ENCODE measurements around the gene FOXO1. TPM values are rescaled to one million over a fixed set of nuclear protein-coding genes. Genes with fewer than 3 reads are reported as not detected.

The FOXO1 gene
- total and polyA plus RNA-seq, 2 donors (not counting 1 experiment from before 2014, with no cell fraction given): 1.9 to 2.5 TPM

DNA sequence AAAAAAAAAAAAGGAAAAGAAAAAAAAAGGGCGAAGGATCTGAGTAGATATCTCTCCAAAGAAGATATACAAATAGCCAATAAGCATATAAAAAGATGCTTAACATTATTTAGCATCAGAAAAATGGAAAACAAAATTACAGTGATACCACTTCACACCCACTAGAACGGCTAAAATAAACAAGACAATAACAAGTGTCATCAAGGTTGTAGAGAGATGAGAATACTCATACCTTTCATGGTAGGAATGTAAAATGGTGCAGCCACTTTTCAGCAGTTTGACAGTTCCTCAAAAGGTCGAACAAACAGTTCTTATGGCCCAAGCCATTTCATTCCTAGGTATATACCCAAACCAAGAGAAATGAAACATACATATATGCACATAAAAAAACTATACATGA, 33.5 kb downstream of the FOXO1 start:
- no peak overlapping the region for H2AFZ ChIP-seq (ENCODE audit: low read length)
- H3K36me3 ChIP-seq (ENCODE audit: control insufficient read depth, insufficient read depth, low read length): no peaks in the 10 kb centered on the region
- H3K27me3 ChIP-seq (ENCODE audit: control insufficient read depth, insufficient read depth, low read length): no peaks in the 10 kb centered on the region
- H3K4me1 ChIP-seq (ENCODE audit: control insufficient read depth, extremely low read depth, insufficient read depth, low read length): no peaks in the 10 kb centered on the region
- H4K20me1 ChIP-seq (ENCODE audit: control insufficient read depth, extremely low read depth, insufficient read depth, low read length): no peaks in the 10 kb centered on the region
- H3K9me3 ChIP-seq (ENCODE audit: control insufficient read depth, insufficient read depth, low read depth, low read length): no peaks in the 10 kb centered on the region
- DNase-seq (ENCODE audit: low read depth in 2 of 2): no peak
- no peak overlapping the region for H3K4me3 ChIP-seq (replicated peaks in 1 of 4; ENCODE audit: control extremely low read depth in 1 of 4, insufficient read depth in 1 of 4, low read depth in 3 of 4, low read length in 4 of 4)
- H3K4me2 ChIP-seq (ENCODE audit: extremely low read depth, insufficient read depth, low read length): no peak overlapping the region
- no peak overlapping the region for H3K9ac ChIP-seq (ENCODE audit: insufficient read depth, low read length)
- TF ChIP-seq, protein P1, sequence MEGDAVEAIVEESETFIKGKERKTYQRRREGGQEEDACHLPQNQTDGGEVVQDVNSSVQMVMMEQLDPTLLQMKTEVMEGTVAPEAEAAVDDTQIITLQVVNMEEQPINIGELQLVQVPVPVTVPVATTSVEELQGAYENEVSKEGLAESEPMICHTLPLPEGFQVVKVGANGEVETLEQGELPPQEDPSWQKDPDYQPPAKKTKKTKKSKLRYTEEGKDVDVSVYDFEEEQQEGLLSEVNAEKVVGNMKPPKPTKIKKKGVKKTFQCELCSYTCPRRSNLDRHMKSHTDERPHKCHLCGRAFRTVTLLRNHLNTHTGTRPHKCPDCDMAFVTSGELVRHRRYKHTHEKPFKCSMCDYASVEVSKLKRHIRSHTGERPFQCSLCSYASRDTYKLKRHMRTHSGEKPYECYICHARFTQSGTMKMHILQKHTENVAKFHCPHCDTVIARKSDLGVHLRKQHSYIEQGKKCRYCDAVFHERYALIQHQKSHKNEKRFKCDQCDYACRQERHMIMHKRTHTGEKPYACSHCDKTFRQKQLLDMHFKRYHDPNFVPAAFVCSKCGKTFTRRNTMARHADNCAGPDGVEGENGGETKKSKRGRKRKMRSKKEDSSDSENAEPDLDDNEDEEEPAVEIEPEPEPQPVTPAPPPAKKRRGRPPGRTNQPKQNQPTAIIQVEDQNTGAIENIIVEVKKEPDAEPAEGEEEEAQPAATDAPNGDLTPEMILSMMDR (conservative IDR thresholded peaks at IDR 0.05 in 1 of 2, IDR thresholded peaks at IDR 0.05 in 1 of 2; ENCODE audit: low read depth in 1 of 2, low read length in 2 of 2): no peak
- TF ChIP-seq EZH2 (IDR thresholded peaks at IDR 0.05; ENCODE audit: low read length, missing control alignments): no peak
- no peak overlapping the region for H3K27ac ChIP-seq (ENCODE audit: insufficient read depth, low read length)
- no peaks in the 10 kb centered on the region for H3K79me2 ChIP-seq (ENCODE audit: control insufficient read depth, insufficient read depth, low read length)

DNA sequence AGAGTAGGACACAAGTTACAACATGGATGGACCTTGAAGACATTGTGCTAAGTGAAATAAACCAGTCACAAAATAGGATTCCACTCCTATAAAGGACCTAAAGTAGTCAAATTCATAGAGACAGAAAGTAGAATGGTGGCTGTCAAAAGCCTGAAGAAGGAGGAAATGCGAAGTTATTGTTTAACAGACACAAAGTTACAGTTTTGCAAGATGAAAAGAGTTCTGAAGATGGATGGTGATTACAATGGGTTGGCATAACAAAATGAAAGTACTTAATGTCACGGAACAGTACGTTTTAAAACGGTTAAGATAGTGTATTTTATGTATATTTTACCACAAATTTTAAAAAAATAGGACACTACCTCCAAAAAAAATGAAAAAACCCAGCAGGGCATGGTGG, 34.8 kb downstream of the FOXO1 start:
- DNase-seq (ENCODE audit: low read depth in 2 of 2): no peak
- H3K27ac ChIP-seq (ENCODE audit: insufficient read depth, low read length): no peak overlapping the region
- no peak for TF ChIP-seq EZH2 (IDR thresholded peaks at IDR 0.05; ENCODE audit: low read length, missing control alignments)
- TF ChIP-seq, protein P1 (conservative IDR thresholded peaks at IDR 0.05 in 1 of 2, IDR thresholded peaks at IDR 0.05 in 1 of 2; ENCODE audit: low read depth in 1 of 2, low read length in 2 of 2): no peak
- no peaks in the 10 kb centered on the region for H3K4me1 ChIP-seq (ENCODE audit: control insufficient read depth, extremely low read depth, insufficient read depth, low read length)
- H3K4me3 ChIP-seq (replicated peaks in 1 of 4; ENCODE audit: control extremely low read depth in 1 of 4, insufficient read depth in 1 of 4, low read depth in 3 of 4, low read length in 4 of 4): no peak overlapping the region
- H3K9me3 ChIP-seq (ENCODE audit: control insufficient read depth, insufficient read depth, low read depth, low read length): no peaks in the 10 kb centered on the region
- H3K36me3 ChIP-seq (ENCODE audit: control insufficient read depth, insufficient read depth, low read length): no peaks in the 10 kb centered on the region
- no peaks in the 10 kb centered on the region for H3K79me2 ChIP-seq (ENCODE audit: control insufficient read depth, insufficient read depth, low read length)
- H3K27me3 ChIP-seq (ENCODE audit: control insufficient read depth, insufficient read depth, low read length): no peaks in the 10 kb centered on the region
- no peak overlapping the region for H2AFZ ChIP-seq (ENCODE audit: low read length)
- H4K20me1 ChIP-seq (ENCODE audit: control insufficient read depth, extremely low read depth, insufficient read depth, low read length): no peaks in the 10 kb centered on the region
- no peak overlapping the region for H3K4me2 ChIP-seq (ENCODE audit: extremely low read depth, insufficient read depth, low read length)
- H3K9ac ChIP-seq (ENCODE audit: insufficient read depth, low read length): no peak overlapping the region

DNA sequence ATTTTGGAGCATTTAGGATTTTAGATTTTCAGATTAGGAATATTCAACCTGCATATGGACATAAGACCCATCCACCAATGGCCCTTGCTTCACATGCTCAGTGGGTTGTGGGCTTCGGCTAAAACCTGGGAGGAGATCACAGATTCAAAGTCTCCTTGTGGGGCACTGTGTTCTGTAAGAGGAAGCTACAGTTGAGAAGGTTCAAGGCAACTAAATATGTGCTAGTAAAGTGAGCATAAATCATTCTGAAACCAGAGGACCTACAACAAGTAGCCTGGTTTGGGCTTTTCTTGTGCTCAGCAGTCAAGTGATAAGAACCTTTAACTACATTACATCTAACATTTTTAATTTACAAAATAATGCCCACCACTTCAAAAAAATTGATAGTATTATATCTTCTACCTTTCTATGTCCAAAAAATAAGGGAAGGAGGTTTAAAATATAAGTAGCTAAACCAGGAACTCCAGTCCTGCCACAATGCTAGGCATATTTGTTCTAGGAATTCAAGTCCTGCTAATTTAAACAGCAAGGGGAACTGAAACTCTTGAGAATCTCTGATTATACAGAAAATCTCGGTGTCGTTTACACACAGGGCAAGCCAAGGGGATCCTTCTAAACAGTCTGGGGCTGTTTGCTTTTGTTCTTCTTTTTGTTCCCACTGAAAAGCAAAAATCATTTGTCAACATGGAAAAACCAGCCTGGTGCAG, 36.6 kb downstream of the FOXO1 start:
- H3K36me3 ChIP-seq (ENCODE audit: control insufficient read depth, insufficient read depth, low read length): no peaks in the 10 kb centered on the region
- H3K27ac ChIP-seq (ENCODE audit: insufficient read depth, low read length): no peak overlapping the region
- no peaks in the 10 kb centered on the region for H3K4me1 ChIP-seq (ENCODE audit: control insufficient read depth, extremely low read depth, insufficient read depth, low read length)
- H3K27me3 ChIP-seq (ENCODE audit: control insufficient read depth, insufficient read depth, low read length): no peaks in the 10 kb centered on the region
- H2AFZ ChIP-seq (ENCODE audit: low read length): no peak overlapping the region
- no peaks in the 10 kb centered on the region for H3K79me2 ChIP-seq (ENCODE audit: control insufficient read depth, insufficient read depth, low read length)
- H3K9ac ChIP-seq (ENCODE audit: insufficient read depth, low read length): no peak overlapping the region
- H3K4me3 ChIP-seq (replicated peaks in 1 of 4; ENCODE audit: control extremely low read depth in 1 of 4, insufficient read depth in 1 of 4, low read depth in 3 of 4, low read length in 4 of 4): no peak overlapping the region
- no peak for TF ChIP-seq EZH2 (IDR thresholded peaks at IDR 0.05; ENCODE audit: low read length, missing control alignments)
- TF ChIP-seq, protein P1 (conservative IDR thresholded peaks at IDR 0.05 in 1 of 2, IDR thresholded peaks at IDR 0.05 in 1 of 2; ENCODE audit: low read depth in 1 of 2, low read length in 2 of 2): no peak
- H3K4me2 ChIP-seq (ENCODE audit: extremely low read depth, insufficient read depth, low read length): no peak overlapping the region
- no peaks in the 10 kb centered on the region for H4K20me1 ChIP-seq (ENCODE audit: control insufficient read depth, extremely low read depth, insufficient read depth, low read length)
- no peak for DNase-seq (ENCODE audit: low read depth in 2 of 2)
- no peaks in the 10 kb centered on the region for H3K9me3 ChIP-seq (ENCODE audit: control insufficient read depth, insufficient read depth, low read depth, low read length)
